Measurements from ENCODE around the gene EPB41L4A.
"Not testable (repeated sequence)": the region's sequence is repeated elsewhere in the genome, so short reads cannot be mapped to it uniquely, and the experiment has no call there.

The EPB41L4A gene

DNA sequence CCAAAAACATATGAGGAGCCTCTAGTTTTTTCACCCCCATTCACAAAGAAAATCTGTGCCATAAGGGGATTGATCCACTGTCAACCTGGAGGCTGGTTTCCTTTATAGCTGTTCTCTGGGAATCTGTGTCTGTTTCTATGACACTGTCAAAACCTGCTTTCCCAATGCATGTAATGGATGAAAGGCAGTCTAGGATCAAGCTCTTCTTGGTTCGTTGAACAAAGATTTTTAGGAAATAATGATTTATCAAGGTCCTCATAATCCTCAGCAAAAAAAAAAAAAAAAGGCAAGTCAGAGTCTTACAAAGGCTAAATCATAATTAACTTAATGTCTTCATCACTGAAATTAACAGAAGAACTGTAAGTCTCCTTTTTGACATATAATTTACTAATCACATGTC, 16.0 kb downstream of the EPB41L4A start:
- no peak overlapping the region for H3K4me3 ChIP-seq (replicated peaks; ENCODE audit: insufficient read depth, low read length)
- DNase-seq (ENCODE audit: low read depth in 1 of 2, low spot score in 1 of 2) = no peak
- no peak overlapping the region for H3K27ac ChIP-seq (replicated peaks)
- TF ChIP-seq, protein P1, sequence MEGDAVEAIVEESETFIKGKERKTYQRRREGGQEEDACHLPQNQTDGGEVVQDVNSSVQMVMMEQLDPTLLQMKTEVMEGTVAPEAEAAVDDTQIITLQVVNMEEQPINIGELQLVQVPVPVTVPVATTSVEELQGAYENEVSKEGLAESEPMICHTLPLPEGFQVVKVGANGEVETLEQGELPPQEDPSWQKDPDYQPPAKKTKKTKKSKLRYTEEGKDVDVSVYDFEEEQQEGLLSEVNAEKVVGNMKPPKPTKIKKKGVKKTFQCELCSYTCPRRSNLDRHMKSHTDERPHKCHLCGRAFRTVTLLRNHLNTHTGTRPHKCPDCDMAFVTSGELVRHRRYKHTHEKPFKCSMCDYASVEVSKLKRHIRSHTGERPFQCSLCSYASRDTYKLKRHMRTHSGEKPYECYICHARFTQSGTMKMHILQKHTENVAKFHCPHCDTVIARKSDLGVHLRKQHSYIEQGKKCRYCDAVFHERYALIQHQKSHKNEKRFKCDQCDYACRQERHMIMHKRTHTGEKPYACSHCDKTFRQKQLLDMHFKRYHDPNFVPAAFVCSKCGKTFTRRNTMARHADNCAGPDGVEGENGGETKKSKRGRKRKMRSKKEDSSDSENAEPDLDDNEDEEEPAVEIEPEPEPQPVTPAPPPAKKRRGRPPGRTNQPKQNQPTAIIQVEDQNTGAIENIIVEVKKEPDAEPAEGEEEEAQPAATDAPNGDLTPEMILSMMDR (IDR thresholded peaks at IDR 0.05; ENCODE audit: insufficient read depth, low read length) = no peak
- TF ChIP-seq GABPA (IDR thresholded peaks at IDR 0.05; ENCODE audit: low read depth) (no peak), SPI1 (IDR thresholded peaks at IDR 0.05; ENCODE audit: borderline replicate concordance, low read depth) (no peak)
- H3K27me3 ChIP-seq (ENCODE audit: insufficient read depth, poor library complexity, severe bottlenecking) = no peaks in the 10 kb centered on the region

DNA sequence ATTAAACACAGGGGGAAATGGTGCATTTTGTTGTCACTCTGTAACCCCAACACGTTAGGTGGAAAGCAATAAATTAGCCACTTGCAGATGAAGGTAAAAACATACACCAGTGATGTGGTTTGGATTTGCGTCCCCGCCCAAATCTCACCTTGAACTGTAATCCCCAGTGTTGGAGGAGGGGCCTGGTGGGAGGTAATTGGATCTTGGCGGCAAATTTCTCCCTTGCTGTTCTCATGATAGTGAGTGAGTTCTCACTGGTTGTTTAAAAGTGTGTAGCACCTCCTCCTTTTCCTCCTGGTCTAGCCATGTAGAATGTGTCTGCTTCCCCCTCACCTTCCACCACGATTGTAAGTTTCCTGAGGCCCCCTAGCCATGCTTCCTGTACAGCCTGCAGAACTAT, 17.2 kb downstream of the EPB41L4A start:
- no peaks in the 10 kb centered on the region for H3K27me3 ChIP-seq (ENCODE audit: insufficient read depth, poor library complexity, severe bottlenecking)
- H3K27ac ChIP-seq (replicated peaks) = no peak overlapping the region
- H3K4me3 ChIP-seq (replicated peaks; ENCODE audit: insufficient read depth, low read length) = no peak overlapping the region
- DNase-seq (ENCODE audit: low read depth in 1 of 2, low spot score in 1 of 2) = no peak
- TF ChIP-seq SPI1 (IDR thresholded peaks at IDR 0.05; ENCODE audit: borderline replicate concordance, low read depth) (no peak), POLR2AphosphoS5 (IDR thresholded peaks at IDR 0.05; ENCODE audit: low read depth) (no peak), GABPA (IDR thresholded peaks at IDR 0.05; ENCODE audit: low read depth) (no peak)
- TF ChIP-seq, protein P2, sequence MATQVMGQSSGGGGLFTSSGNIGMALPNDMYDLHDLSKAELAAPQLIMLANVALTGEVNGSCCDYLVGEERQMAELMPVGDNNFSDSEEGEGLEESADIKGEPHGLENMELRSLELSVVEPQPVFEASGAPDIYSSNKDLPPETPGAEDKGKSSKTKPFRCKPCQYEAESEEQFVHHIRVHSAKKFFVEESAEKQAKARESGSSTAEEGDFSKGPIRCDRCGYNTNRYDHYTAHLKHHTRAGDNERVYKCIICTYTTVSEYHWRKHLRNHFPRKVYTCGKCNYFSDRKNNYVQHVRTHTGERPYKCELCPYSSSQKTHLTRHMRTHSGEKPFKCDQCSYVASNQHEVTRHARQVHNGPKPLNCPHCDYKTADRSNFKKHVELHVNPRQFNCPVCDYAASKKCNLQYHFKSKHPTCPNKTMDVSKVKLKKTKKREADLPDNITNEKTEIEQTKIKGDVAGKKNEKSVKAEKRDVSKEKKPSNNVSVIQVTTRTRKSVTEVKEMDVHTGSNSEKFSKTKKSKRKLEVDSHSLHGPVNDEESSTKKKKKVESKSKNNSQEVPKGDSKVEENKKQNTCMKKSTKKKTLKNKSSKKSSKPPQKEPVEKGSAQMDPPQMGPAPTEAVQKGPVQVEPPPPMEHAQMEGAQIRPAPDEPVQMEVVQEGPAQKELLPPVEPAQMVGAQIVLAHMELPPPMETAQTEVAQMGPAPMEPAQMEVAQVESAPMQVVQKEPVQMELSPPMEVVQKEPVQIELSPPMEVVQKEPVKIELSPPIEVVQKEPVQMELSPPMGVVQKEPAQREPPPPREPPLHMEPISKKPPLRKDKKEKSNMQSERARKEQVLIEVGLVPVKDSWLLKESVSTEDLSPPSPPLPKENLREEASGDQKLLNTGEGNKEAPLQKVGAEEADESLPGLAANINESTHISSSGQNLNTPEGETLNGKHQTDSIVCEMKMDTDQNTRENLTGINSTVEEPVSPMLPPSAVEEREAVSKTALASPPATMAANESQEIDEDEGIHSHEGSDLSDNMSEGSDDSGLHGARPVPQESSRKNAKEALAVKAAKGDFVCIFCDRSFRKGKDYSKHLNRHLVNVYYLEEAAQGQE (IDR thresholded peaks at IDR 0.05; ENCODE audit: insufficient replicate concordance, low read depth) = no peak
- TF ChIP-seq, protein P1 (IDR thresholded peaks at IDR 0.05; ENCODE audit: insufficient read depth, low read length) = no peak

DNA sequence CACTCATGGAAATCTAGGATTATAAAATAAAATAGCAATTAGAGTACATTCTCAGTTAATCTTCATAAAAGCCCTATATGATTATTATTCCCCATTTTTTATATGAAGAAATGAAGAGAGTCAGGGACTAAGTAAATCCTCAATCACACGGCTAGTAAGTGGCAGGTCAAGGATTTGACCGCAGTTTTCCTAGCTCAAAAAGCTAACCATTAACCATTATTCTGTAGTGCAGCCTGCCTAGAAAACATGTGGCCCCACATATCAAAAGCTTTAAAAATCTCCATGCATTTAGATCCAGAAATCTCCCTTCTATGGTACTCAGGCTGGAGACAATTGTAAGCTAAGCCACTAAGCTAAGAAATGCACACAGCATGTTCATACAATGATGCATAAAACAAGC, 21.4 kb downstream of the EPB41L4A start:
- Histone ChIP-seq H3K27ac (replicated peaks) (no peak overlapping the region), H3K27me3 (ENCODE audit: insufficient read depth, poor library complexity, severe bottlenecking) (no peaks in the 10 kb centered on the region), H3K4me3 (replicated peaks; ENCODE audit: insufficient read depth, low read length) (no peak overlapping the region)
- TF ChIP-seq POLR2AphosphoS5 (IDR thresholded peaks at IDR 0.05; ENCODE audit: low read depth) (no peak), SPI1 (IDR thresholded peaks at IDR 0.05; ENCODE audit: borderline replicate concordance, low read depth) (no peak), GABPA (IDR thresholded peaks at IDR 0.05; ENCODE audit: low read depth) (no peak)
- TF ChIP-seq, protein P2 (IDR thresholded peaks at IDR 0.05; ENCODE audit: insufficient replicate concordance, low read depth) = no peak
- TF ChIP-seq, protein P1 (IDR thresholded peaks at IDR 0.05; ENCODE audit: insufficient read depth, low read length) = no peak
- no peak for DNase-seq (ENCODE audit: low read depth in 1 of 2, low spot score in 1 of 2)

DNA sequence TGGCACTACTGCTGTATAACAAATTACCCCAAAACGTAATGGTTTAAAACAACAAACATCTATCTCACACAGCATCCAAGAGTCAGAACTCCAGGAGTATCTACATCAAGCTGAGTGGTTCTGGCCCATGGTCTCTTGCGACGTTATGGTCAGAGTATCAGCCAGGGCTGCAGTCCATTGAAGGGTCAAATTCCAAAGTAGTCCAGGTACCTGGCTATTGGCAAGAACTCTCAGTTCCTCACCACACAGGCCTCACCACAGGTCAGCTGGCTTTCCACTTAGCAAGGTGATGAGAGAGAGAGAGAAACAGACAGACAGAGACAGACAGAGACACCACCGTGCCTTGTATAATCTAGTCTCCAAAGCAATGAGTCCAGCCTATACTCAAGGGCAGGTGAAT, 22.6 kb downstream of the EPB41L4A start:
- H3K27me3 ChIP-seq (ENCODE audit: insufficient read depth, poor library complexity, severe bottlenecking) = no peaks in the 10 kb centered on the region
- DNase-seq (ENCODE audit: low read depth in 1 of 2, low spot score in 1 of 2) = no peak
- H3K4me3 ChIP-seq (replicated peaks; ENCODE audit: insufficient read depth, low read length) = no peak overlapping the region
- H3K27ac ChIP-seq (replicated peaks) = no peak overlapping the region
- TF ChIP-seq, protein P2 (IDR thresholded peaks at IDR 0.05; ENCODE audit: insufficient replicate concordance, low read depth) = no peak
- TF ChIP-seq POLR2AphosphoS5 (IDR thresholded peaks at IDR 0.05; ENCODE audit: low read depth) (no peak), SPI1 (IDR thresholded peaks at IDR 0.05; ENCODE audit: borderline replicate concordance, low read depth) (no peak), GABPA (IDR thresholded peaks at IDR 0.05; ENCODE audit: low read depth) (no peak)
- TF ChIP-seq, protein P1 (IDR thresholded peaks at IDR 0.05; ENCODE audit: insufficient read depth, low read length) = no peak

DNA sequence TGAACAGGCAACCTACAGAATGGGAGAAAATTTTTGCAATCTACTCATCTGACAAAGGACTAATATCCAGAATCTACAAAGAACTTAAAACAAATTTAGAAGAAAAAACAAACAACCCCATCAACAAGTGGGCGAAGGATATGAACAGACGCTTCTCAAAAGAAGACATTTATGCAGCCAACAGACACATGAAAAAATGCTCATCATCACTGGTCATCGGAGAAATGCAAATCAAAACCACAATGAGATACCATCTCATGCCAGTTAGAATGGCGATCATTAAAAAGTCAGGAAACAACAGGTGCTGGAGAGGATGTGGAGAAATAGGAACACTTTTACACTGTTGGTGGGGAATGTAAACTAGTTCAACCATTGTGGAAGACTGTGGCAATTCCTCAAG, 23.8 kb downstream of the EPB41L4A start:
- not testable (repeated sequence) for H3K4me3 ChIP-seq (replicated peaks; ENCODE audit: insufficient read depth, low read length); H3K27ac ChIP-seq (replicated peaks); DNase-seq (ENCODE audit: low read depth in 1 of 2, low spot score in 1 of 2); H3K27me3 ChIP-seq (ENCODE audit: insufficient read depth, poor library complexity, severe bottlenecking)

Measured in HL-60 (cell line).